Mesenchymal stem cell (in vitro differentiated cells and primary cell): ENCODE results near the gene SAMD10.
A peak's percentile ranks its signal among the peaks of the same experiment; 100 is the strongest.

ENCODE experiments used
- DNase-seq: peaks from one replicate; pipeline ENCODE4 v3.0.0-alpha.2; 2013
- H2AFZ ChIP-seq: one replicate; pipeline ENCODE4 v1.6.1; 2013; ENCODE audit warnings: low read depth, mild to moderate bottlenecking, control low read depth, inconsistent platforms, low read length, moderate library complexity
- H2AK5ac ChIP-seq: 2 replicates; pipeline ENCODE4 v1.6.1; 2013; ENCODE audit warnings: low read length, moderate library complexity, mild to moderate bottlenecking, inconsistent platforms; ENCODE audit not compliant: severe bottlenecking
- H2BK120ac ChIP-seq: one replicate; pipeline ENCODE4 v1.6.1; 2013; ENCODE audit warnings: low read depth, mild to moderate bottlenecking, inconsistent platforms, low read length, moderate library complexity
- H2BK12ac ChIP-seq, 2 experiments: one replicate each; pipeline ENCODE4 v1.6.1; 2013; ENCODE audit warnings: inconsistent platforms in 2 of 2, low read length in 2 of 2, mild to moderate bottlenecking in 2 of 2, moderate library complexity in 2 of 2, control low read depth in 1 of 2
- H2BK15ac ChIP-seq: one replicate; pipeline ENCODE4 v1.6.1; 2013; ENCODE audit warnings: mild to moderate bottlenecking, low read depth, inconsistent platforms; ENCODE audit not compliant: poor library complexity, severe bottlenecking
- H2BK5ac ChIP-seq: 2 replicates; pipeline ENCODE4 v1.6.1; 2013; ENCODE audit warnings: low read depth, mild to moderate bottlenecking, low read length, control low read depth, inconsistent platforms; ENCODE audit not compliant: poor library complexity, severe bottlenecking
- H3K14ac ChIP-seq, 2 experiments: one replicate each; pipeline ENCODE4 v1.6.1; 2013; ENCODE audit warnings: inconsistent platforms in 2 of 2, low read length in 2 of 2, control low read depth in 1 of 2, mild to moderate bottlenecking in 1 of 2, moderate library complexity in 1 of 2
- H3K18ac ChIP-seq, 2 experiments: one replicate each; pipeline ENCODE4 v1.6.1; 2013; ENCODE audit warnings: inconsistent platforms in 2 of 2, low read length in 2 of 2, control low read depth in 1 of 2, low read depth in 1 of 2, mild to moderate bottlenecking in 1 of 2
- H3K23ac ChIP-seq, 2 experiments: one replicate each; pipeline ENCODE4 v1.6.1; 2013; ENCODE audit warnings: inconsistent platforms in 2 of 2, low read length in 2 of 2, mild to moderate bottlenecking in 2 of 2, moderate library complexity in 2 of 2, control low read depth in 1 of 2
- H3K27ac ChIP-seq: 2 replicates; pipeline ENCODE4 v1.5.1; 2013; ENCODE audit warnings: mild to moderate bottlenecking, moderate library complexity, low read length, control low read depth, inconsistent platforms; ENCODE audit not compliant: poor library complexity, severe bottlenecking
- H3K27me3 ChIP-seq, 2 experiments: 2 replicates each; pipeline versions ENCODE4 v1.6.1 to v1.7.0; 2013; ENCODE audit warnings: low read length in 2 of 2, mild to moderate bottlenecking in 2 of 2, moderate library complexity in 2 of 2, control low read depth in 1 of 2, inconsistent platforms in 1 of 2; ENCODE audit not compliant: control insufficient read depth in 1 of 2, insufficient read depth in 1 of 2
- H3K36me3 ChIP-seq, 2 experiments: 2 replicates each; pipeline versions ENCODE4 v1.6.1 to v1.7.0; 2013; ENCODE audit warnings: low read length in 2 of 2, control low read depth in 1 of 2, inconsistent platforms in 1 of 2, low read depth in 1 of 2, mild to moderate bottlenecking in 1 of 2; ENCODE audit not compliant: insufficient read depth in 2 of 2, control insufficient read depth in 1 of 2
- H3K4ac ChIP-seq, 2 experiments: one replicate each; pipeline ENCODE4 v1.6.1; 2013; ENCODE audit warnings: inconsistent platforms in 2 of 2, low read length in 2 of 2, mild to moderate bottlenecking in 2 of 2, moderate library complexity in 2 of 2, control low read depth in 1 of 2, low read depth in 1 of 2
- H3K4me1 ChIP-seq: 2 replicates; pipeline ENCODE4 v1.6.1; 2013; ENCODE audit warnings: low read depth, low read length, control low read depth; ENCODE audit not compliant: control insufficient read depth, insufficient read depth
- H3K4me2 ChIP-seq: 2 replicates; pipeline ENCODE4 v1.6.1; 2013; ENCODE audit warnings: low read length, mild to moderate bottlenecking, inconsistent platforms; ENCODE audit not compliant: poor library complexity, severe bottlenecking
- H3K4me3 ChIP-seq, 2 experiments: 2 replicates each; pipeline versions ENCODE4 v1.5.1 to v1.7.0; 2013; ENCODE audit warnings: low read length in 2 of 2, mild to moderate bottlenecking in 2 of 2, control low read depth in 1 of 2, low read depth in 1 of 2; ENCODE audit not compliant: insufficient read depth in 1 of 2
- H3K79me1 ChIP-seq: replicated peaks from 2 replicates; pipeline ENCODE4 v1.6.1; 2013; ENCODE audit warnings: mild to moderate bottlenecking, control low read depth, low read length, inconsistent platforms; ENCODE audit not compliant: poor library complexity, severe bottlenecking
- H3K9ac ChIP-seq: 2 replicates; pipeline ENCODE4 v1.7.0; 2013; ENCODE audit warnings: mild to moderate bottlenecking, low read length, moderate library complexity
- H3K9me3 ChIP-seq: 2 replicates; pipeline ENCODE4 v1.7.0; 2013; ENCODE audit warnings: mild to moderate bottlenecking, low read length; ENCODE audit not compliant: control insufficient read depth
- H4K8ac ChIP-seq: one replicate; pipeline ENCODE4 v1.6.1; 2013; ENCODE audit warnings: inconsistent platforms, mild to moderate bottlenecking, low read length, moderate library complexity
- H4K91ac ChIP-seq: one replicate; pipeline ENCODE4 v1.6.1; 2013; ENCODE audit warnings: mild to moderate bottlenecking, low read length, inconsistent platforms
- WGBS: methylation state at CpG from one replicate; pipeline ENCODE4 v1.1.7; 2013; ENCODE audit warnings: mixed read lengths; 5-methylcytosine and 5-hydroxymethylcytosine counted together

Gene SAMD10

GRCh38 chr20:64025101-64025825 lies 45.8 kb upstream of the SAMD10 start:
- Histone ChIP-seq H3K36me3 (peaks cover 90 to 93% of the 10 kb centered on the region in 2 experiments), H3K4ac (no peak overlapping the region), H3K4me1 (peaks cover 7% of the 10 kb centered on the region), H3K4me2 (no peak overlapping the region), H2AK5ac (no peak overlapping the region), H2BK120ac (no peak overlapping the region), H3K9me3 (no peaks in the 10 kb centered on the region), H4K8ac (no peak overlapping the region), H3K79me1 (peaks cover 39% of the 10 kb centered on the region), H2AFZ (no peak overlapping the region), H3K9ac (no peak overlapping the region), H2BK15ac (no peak overlapping the region), H3K14ac (no peak overlapping the region), H3K18ac (no peak overlapping the region), H3K27ac (no peak overlapping the region), H3K4me3 (no peak overlapping the region), H2BK5ac (no peak overlapping the region), H3K23ac (no peak overlapping the region), H2BK12ac (no peak overlapping the region), H3K27me3 (no peaks in the 10 kb centered on the region), H4K91ac (no peak overlapping the region)
- DNase-seq, result no peak
- 96% methylated on average over 18 of the region's 18 CpGs for WGBS

- no peaks in the 10 kb centered on the region for H3K9me3 ChIP-seq
- no peak for DNase-seq
- peaks cover 7% of the 10 kb centered on the region for H3K4me1 ChIP-seq
- no peak overlapping the region for H2BK15ac ChIP-seq
- H4K8ac ChIP-seq, result no peak overlapping the region
- WGBS, result 95% methylated on average over 16 of the region's 17 CpGs
- H2AK5ac ChIP-seq, result no peak overlapping the region
- H2BK12ac ChIP-seq, result no peak overlapping the region
- H3K23ac ChIP-seq, result no peak overlapping the region
- H3K4ac ChIP-seq, result no peak overlapping the region
- H3K4me2 ChIP-seq, result no peak overlapping the region
- H3K4me3 ChIP-seq, result no peak overlapping the region
- peaks cover 90% of the 10 kb centered on the region in 2 experiments for H3K36me3 ChIP-seq
- peak overlapping the region; percentile 56 for H4K91ac ChIP-seq
- no peak overlapping the region for H3K14ac ChIP-seq
- no peak overlapping the region for H2BK120ac ChIP-seq
- no peak overlapping the region for H2BK5ac ChIP-seq
- no peaks in the 10 kb centered on the region for H3K27me3 ChIP-seq
- no peak overlapping the region for H2AFZ ChIP-seq
- H3K18ac ChIP-seq, result no peak overlapping the region
- no peak overlapping the region for H3K27ac ChIP-seq
- peaks cover 42% of the 10 kb centered on the region for H3K79me1 ChIP-seq
- no peak overlapping the region for H3K9ac ChIP-seq
These were observed 44.9 kb upstream of the SAMD10 start for GRCh38 chr20:64024141-64024990.

- Histone ChIP-seq H4K8ac (no peak overlapping the region), H4K91ac (no peak overlapping the region), H3K4me3 (no peak overlapping the region), H3K4me1 (peaks cover 7% of the 10 kb centered on the region), H2AK5ac (no peak overlapping the region), H2BK12ac (no peak overlapping the region), H2BK5ac (no peak overlapping the region), H3K27me3 (no peaks in the 10 kb centered on the region), H3K27ac (no peak overlapping the region), H3K9me3 (no peaks in the 10 kb centered on the region), H3K79me1 (peaks cover 47% of the 10 kb centered on the region), H2AFZ (no peak overlapping the region), H3K4ac (no peak overlapping the region), H3K23ac (no peak overlapping the region), H3K14ac (no peak overlapping the region), H2BK15ac (no peak overlapping the region), H3K18ac (no peak overlapping the region), H2BK120ac (no peak overlapping the region), H3K36me3 (peaks cover 89 to 92% of the 10 kb centered on the region in 2 experiments), H3K9ac (no peak overlapping the region), H3K4me2 (no peak overlapping the region)
- 93% methylated on average over 15 of the region's 15 CpGs for WGBS
- no peak for DNase-seq
These were observed 44.1 kb upstream of the SAMD10 start for GRCh38 chr20:64023361-64024140.
